ENCODE data around the gene NEAT1.

DNA sequence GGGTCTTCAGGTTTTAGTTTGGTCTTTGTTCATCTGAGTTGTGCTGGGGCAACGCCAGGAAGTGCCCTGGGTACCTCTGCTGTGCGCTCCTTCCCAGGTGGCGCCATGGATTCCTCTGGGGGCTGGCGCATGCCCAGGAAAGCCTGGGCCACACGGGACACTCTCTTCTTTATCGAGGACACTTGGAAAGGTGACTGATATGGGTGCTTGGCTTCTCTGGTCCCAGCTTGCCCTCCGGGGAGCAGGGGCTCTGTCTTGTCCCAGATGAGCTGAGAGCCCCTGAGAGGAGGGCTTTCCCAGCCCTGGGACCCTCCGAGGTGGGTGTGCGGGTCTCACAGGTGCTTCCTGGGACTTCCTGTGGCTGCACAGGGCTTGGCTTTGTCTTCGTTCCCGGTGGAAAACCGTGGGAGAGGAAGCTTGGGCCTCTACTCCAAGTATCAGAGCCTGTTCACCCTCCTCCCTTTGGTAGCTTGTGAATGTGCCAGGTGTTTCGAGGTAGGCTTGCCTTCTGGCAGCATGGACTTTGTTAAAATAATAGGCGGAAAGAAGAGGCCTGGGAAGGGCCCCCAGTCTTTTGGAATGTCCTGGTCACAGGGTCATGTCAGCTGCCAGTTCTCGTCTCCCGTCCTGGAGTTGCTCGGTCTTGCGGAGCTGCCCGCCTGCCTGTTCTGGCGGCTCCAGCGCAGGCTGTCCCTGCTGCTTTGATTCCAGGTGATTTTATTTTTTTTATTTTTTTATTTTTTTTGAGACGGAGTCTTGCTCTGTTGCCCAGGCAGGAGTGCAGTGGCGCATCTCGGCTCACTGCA is 10.1 kb upstream of the NEAT1 start:
- TF ChIP-seq TAF1 (IDR thresholded peaks at IDR 0.05; ENCODE audit: borderline replicate concordance, insufficient read depth, low read length) (no peak), POLR2AphosphoS5 (IDR thresholded peaks at IDR 0.05; ENCODE audit: low read depth, low read length) (no peak), SIN3A (IDR thresholded peaks at IDR 0.05; ENCODE audit: borderline replicate concordance, insufficient read depth, low read length) (no peak)
- TF ChIP-seq, protein P1, sequence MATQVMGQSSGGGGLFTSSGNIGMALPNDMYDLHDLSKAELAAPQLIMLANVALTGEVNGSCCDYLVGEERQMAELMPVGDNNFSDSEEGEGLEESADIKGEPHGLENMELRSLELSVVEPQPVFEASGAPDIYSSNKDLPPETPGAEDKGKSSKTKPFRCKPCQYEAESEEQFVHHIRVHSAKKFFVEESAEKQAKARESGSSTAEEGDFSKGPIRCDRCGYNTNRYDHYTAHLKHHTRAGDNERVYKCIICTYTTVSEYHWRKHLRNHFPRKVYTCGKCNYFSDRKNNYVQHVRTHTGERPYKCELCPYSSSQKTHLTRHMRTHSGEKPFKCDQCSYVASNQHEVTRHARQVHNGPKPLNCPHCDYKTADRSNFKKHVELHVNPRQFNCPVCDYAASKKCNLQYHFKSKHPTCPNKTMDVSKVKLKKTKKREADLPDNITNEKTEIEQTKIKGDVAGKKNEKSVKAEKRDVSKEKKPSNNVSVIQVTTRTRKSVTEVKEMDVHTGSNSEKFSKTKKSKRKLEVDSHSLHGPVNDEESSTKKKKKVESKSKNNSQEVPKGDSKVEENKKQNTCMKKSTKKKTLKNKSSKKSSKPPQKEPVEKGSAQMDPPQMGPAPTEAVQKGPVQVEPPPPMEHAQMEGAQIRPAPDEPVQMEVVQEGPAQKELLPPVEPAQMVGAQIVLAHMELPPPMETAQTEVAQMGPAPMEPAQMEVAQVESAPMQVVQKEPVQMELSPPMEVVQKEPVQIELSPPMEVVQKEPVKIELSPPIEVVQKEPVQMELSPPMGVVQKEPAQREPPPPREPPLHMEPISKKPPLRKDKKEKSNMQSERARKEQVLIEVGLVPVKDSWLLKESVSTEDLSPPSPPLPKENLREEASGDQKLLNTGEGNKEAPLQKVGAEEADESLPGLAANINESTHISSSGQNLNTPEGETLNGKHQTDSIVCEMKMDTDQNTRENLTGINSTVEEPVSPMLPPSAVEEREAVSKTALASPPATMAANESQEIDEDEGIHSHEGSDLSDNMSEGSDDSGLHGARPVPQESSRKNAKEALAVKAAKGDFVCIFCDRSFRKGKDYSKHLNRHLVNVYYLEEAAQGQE (IDR thresholded peaks at IDR 0.05; ENCODE audit: insufficient read depth in 1 of 2, low read depth in 2 of 2, low read length in 2 of 2) = no peak
